Adrenal gland (tissue), 12 donors: Measurements from ENCODE around the gene GLB1L. TPM values are rescaled to one million over a fixed set of nuclear protein-coding genes. Genes with fewer than 3 reads are reported as not detected.
A peak's percentile ranks its signal among the peaks of the same experiment; 100 is the strongest.
"Not testable (repeated sequence)": the region's sequence is repeated elsewhere in the genome, so short reads cannot be mapped to it uniquely, and the experiment has no call there.

Experiments
- DNase-seq, 7 donors: peaks; one replicate each; pipeline ENCODE4 v3.0.0-alpha.2; 2019 to 2020
- H3K27ac ChIP-seq, 5 donors: fragments of 200-600 bp; sonication (generic) in 4 of 5; 1 replicate in 3 of 5; 2 replicates in 2 of 5; pipeline versions ENCODE4 v1.5.1 to v1.8.0; 2016 to 2020; ENCODE audit warnings: mild to moderate bottlenecking in 1 of 5
- H3K27me3 ChIP-seq: fragments of 200-600 bp; 2 replicates; pipeline ENCODE4 v1.8.0; 2021
- H3K36me3 ChIP-seq, 2 donors: fragments of 200-600 bp; replicated peaks in 1 of 2; 1 replicate in 1 of 2; 2 replicates in 1 of 2; pipeline versions ENCODE4 v1.5.1 to v1.8.0; 2018 to 2022
- H3K4me1 ChIP-seq, 2 donors: fragments of 200-600 bp; replicated peaks in 1 of 2; 1 replicate in 1 of 2; 2 replicates in 1 of 2; pipeline versions ENCODE4 v1.5.1 to v1.8.0; 2018 to 2021
- H3K4me3 ChIP-seq, 4 donors: fragments of 200-600 bp; sonication (generic) in 3 of 4; one replicate each; pipeline ENCODE4 v1.5.1; 2016 to 2018
- H3K9me3 ChIP-seq, 3 donors: fragments of 200-600 bp; sonication (generic) in 1 of 3; replicated peaks in 1 of 3; 1 replicate in 2 of 3; 2 replicates in 1 of 3; pipeline versions ENCODE4 v1.5.1 to v1.8.0; 2016 to 2021
- POLR2A ChIP-seq, 2 donors: fragments of 450-650 bp; IDR thresholded peaks; one replicate each; pipeline ENCODE4 v1.6.1; 2017; ENCODE audit warnings: antibody characterized with exemption in 2 of 2, mild to moderate bottlenecking in 2 of 2, moderate library complexity in 1 of 2
- WGBS, 4 donors: extraction: QIAGEN DNeasy Blood & Tissue Kit in 2 of 4; methylation state at CpG; one replicate each; pipeline versions ENCODE4 v1.1.5 to v1.1.7; 2013 to 2017; 5-methylcytosine and 5-hydroxymethylcytosine counted together
- intact Hi-C, 2 donors: fragments of 100-400 bp; cut with DNase I; formaldehyde crosslinking; loops; one replicate each; pipeline versions ENCODE4 v1.14.1 to v1.15.0; 2022 to 2023
- polyA plus RNA-seq, 3 donors: library from polyadenylated mRNA; stranded (reverse); fragments of 200-250 nt in 2 of 3; fragments of 350-450 nt in 1 of 3; fragmentation: Illumina TruSeq in 1 of 3; extraction: RNeasy Lipid Tissue Mini Kit (QIAGEN cat#74804) in 1 of 3; gene quantifications; one replicate each; pipeline ENCODE4 v1.2.3, GENCODE V29; 2013 to 2014
- total RNA-seq, 9 donors: library from RNA; depleted of rRNA in 4 of 9; stranded (reverse); fragments of >200 nt in 4 of 9; fragments of 120-200 nt in 1 of 9; fragmentation: NEBNext Ultra II Directional in 1 of 9; extraction: Animal tissue kit (Norgen Biotek cat#: 25700) in 1 of 9; gene quantifications; one replicate each; pipeline versions ENCODE4 v1.1.0 to v1.2.4, GENCODE V29; 2013 to 2023
- TF ChIP-seq, protein P1 (sequence below), 6 experiments: fragments of 450-650 bp in 4 of 6; fragments of 200-600 bp in 2 of 6; sonication (generic) in 1 of 6; IDR thresholded peaks; 1 replicate in 5 of 6; 2 replicates in 1 of 6; pipeline versions ENCODE4 v1.5.1 to v1.8.0; 2016 to 2021; ENCODE audit warnings: antibody characterized with exemption in 6 of 6, mild to moderate bottlenecking in 2 of 6, moderate library complexity in 1 of 6
- donor health status: healthy with polysubstance abuse.
- donor health status: Bipolar disorder and iron deficiency.
- donor health status: DM: yes; HTN: yes; CAD: no.
- donor health status: DM: no; HTN: no; CAD: no.
- donor health status: DM: no; HTN: no; CAD: no.
- donor health status: DM: yes; HTN: yes; CAD: no.

GLB1L gene
- total and polyA plus RNA-seq, 12 donors, result 6.3 to 25.0 (median 14.5) TPM

DNA sequence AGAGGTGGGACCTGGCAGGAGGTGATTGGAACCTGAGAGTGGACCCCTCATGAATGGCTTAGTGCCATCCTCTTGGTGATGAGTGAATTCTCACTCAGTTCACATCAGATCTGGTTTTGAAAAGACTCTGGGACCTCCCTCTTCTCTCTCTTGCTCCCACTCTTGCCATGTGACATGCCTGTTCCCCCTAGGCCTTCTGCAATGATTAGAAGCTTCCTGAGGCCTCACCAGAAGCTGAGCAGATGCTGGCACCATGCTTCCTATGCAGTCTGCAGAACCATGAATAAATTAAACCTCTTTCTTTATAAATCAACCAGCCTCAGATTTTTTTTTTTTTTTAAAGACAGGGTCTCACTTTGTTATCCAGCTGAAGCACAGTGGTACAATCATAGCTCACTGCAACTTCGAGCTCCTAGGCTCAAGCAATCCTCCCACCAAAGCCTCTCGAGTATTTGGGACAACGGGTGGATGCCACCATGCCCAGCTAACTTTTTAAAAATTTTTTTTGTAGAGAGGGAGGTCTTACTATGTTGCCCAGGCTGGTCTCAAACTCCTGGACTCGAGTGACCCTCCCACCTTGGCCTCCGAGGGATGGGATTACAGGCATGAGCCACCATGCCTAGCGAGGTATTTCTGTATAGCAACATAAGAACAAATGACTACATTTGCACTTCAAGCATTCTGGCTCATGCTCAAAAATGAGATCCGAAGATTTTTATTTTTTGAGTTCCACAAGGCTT, 40.6 kb downstream of the GLB1L start:
- Histone ChIP-seq H3K36me3 (peaks cover 0 to 17% of the 10 kb centered on the region in 2 donors), H3K27me3 (peaks cover 2% of the 10 kb centered on the region), H3K9me3 (no peaks in the 10 kb centered on the region), H3K27ac (no peak overlapping the region), H3K4me1 (peaks cover 7 to 14% of the 10 kb centered on the region in 2 donors), H3K4me3 (no peak overlapping the region)
- WGBS, 4 donors, result 87 to 94% (median 89%) methylated on average over 7 of the region's 7 CpGs
- intact Hi-C loops, result no loop called here
- TF ChIP-seq, protein P1, sequence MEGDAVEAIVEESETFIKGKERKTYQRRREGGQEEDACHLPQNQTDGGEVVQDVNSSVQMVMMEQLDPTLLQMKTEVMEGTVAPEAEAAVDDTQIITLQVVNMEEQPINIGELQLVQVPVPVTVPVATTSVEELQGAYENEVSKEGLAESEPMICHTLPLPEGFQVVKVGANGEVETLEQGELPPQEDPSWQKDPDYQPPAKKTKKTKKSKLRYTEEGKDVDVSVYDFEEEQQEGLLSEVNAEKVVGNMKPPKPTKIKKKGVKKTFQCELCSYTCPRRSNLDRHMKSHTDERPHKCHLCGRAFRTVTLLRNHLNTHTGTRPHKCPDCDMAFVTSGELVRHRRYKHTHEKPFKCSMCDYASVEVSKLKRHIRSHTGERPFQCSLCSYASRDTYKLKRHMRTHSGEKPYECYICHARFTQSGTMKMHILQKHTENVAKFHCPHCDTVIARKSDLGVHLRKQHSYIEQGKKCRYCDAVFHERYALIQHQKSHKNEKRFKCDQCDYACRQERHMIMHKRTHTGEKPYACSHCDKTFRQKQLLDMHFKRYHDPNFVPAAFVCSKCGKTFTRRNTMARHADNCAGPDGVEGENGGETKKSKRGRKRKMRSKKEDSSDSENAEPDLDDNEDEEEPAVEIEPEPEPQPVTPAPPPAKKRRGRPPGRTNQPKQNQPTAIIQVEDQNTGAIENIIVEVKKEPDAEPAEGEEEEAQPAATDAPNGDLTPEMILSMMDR (IDR thresholded peaks at IDR 0.05), result no peak
- no peak for TF ChIP-seq POLR2A (IDR thresholded peaks at IDR 0.05)
- DNase-seq, result peak in 1 of 7 donors; percentile 16

GRCh38 chr2:219201331-219201730, 43.9 kb downstream of the GLB1L start:
- H3K9me3 ChIP-seq, H3K4me1 ChIP-seq, H3K27ac ChIP-seq, intact Hi-C loops, H3K4me3 ChIP-seq, H3K36me3 ChIP-seq, H3K27me3 ChIP-seq: not testable (repeated sequence)
- 79 to 93% (median 89%) methylated on average over 9 to 21 of the region's 21 CpGs for WGBS, 4 donors
- peak in 1 of 7 donors; percentile 1 for DNase-seq

DNA sequence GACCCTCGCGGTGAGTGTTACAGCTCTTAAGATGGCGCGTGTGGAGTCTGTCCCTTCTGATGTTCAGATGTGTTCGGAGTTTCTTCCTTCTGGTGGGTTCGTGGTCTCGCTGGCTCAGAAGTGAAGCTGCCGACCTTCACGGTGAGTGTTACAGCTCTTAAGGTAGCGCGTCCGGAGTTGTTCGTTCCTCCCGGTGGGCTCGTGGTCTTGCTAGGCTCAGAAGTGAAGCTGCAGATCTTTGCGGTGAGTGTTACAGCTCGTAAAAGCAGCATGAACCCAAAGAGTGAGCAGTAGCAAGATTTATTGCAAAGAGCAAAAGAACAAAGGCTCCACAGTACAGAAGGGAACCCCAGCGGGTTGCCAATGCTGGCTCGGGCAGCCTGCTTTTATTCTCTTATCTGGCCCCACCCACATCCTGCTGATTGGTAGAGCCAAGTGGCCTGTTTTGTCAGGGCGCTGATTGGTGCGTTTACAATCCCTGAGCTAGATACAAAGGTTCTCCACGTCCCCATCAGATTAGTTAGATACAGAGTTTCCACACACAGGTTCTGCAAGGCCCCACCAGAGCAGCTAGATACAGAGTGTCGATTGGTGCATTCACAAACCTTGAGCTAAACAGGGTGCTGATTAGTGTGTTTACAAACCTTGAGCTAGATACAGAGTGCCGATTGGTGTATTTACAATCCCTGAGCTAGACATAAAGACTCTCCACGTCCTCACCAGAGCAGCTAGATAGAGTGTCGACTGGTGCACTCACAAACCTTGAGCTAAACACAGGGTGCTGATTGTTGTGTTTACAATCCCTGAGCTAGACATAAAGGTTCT, 44.5 kb downstream of the GLB1L start:
- H3K27me3 ChIP-seq, H3K4me3 ChIP-seq, intact Hi-C loops, H3K4me1 ChIP-seq, H3K36me3 ChIP-seq, H3K9me3 ChIP-seq, H3K27ac ChIP-seq: not testable (repeated sequence)
- DNase-seq, result peak in 1 of 7 donors; percentile 13
- 56 to 76% (median 73%) methylated on average over 21 to 25 of the region's 26 CpGs for WGBS, 4 donors

GRCh38 chr2:219199470-219200211, 45.6 kb downstream of the GLB1L start:
- 77 to 82% (median 79%) methylated on average over 11 to 12 of the region's 12 CpGs for WGBS, 4 donors

More at GRCh38 chr2:219199470-219200211, 45.6 kb downstream of the GLB1L start:
- Histone ChIP-seq H3K4me3 (no peak overlapping the region), H3K27me3 (peaks cover 6% of the 10 kb centered on the region), H3K9me3 (no peaks in the 10 kb centered on the region), H3K27ac (no peak overlapping the region), H3K4me1 (no peaks in the 10 kb centered on the region), H3K36me3 (no peaks in the 10 kb centered on the region)
- intact Hi-C loops, result no loop called here
- TF ChIP-seq, protein P1 (IDR thresholded peaks at IDR 0.05), result no peak
- TF ChIP-seq POLR2A (IDR thresholded peaks at IDR 0.05), result no peak
- peak in 1 of 7 donors; percentile 9 for DNase-seq
